Endothelial cell of hepatic sinusoid (primary cell): Measurements from ENCODE around the gene KISS1R.
"Not testable (repeated sequence)": the region's sequence is repeated elsewhere in the genome, so short reads cannot be mapped to it uniquely, and the experiment has no call there.

Source experiments
- in situ Hi-C: cut with HindIII; loops from 2 replicates; pipeline ENCODE4 v1.10.0; 2017; ENCODE audit warnings: low sequenced_read_pairs

The KISS1R gene

DNA sequence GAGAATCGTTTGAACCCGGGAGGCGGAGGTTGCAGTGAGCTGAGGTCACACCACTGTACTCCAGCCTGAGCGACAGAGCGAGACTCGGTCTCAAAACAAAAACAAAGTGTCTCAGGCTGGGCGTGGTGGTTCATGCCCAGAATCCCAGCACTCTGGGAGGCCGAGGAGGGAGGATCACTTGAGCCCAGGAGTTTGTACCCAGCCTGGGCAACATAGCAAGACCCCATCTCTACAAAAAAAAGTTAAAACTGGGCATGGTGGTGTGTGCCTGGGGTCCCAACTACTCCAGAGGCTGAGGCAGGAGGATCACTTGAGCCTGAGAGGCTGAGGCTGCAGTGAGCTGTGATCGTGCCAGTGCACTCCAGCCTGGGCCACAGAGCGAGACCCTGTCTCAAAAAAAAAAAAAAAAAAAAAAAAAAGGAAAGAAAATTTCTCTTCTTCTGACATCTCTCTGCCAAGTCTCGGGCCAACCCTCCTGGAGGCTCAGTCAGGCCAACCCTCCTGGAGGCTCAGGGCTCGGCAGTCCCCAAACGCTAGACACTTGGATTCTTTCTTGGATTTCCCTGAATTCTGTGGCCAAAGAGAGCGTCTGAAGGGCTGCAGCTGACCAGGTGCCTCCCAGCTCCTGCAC lies 35.0 kb downstream of the KISS1R start:
- in situ Hi-C loops = no loop called here

- in situ Hi-C loops = no loop called here
These were observed 35.7 kb downstream of the KISS1R start for GRCh38 chr19:952680-953444.

- in situ Hi-C loops = no loop called here
These were observed 36.5 kb downstream of the KISS1R start for GRCh38 chr19:953445-954271.

- in situ Hi-C loops = no loop called here
These were observed 37.1 kb downstream of the KISS1R start for GRCh38 chr19:954272-954671.

- in situ Hi-C loops = no loop called here
These were observed 37.8 kb downstream of the KISS1R start for GRCh38 chr19:954672-955494.

GRCh38 chr19:955803-956765 lies 39.0 kb downstream of the KISS1R start:
- in situ Hi-C loops = no loop called here

DNA sequence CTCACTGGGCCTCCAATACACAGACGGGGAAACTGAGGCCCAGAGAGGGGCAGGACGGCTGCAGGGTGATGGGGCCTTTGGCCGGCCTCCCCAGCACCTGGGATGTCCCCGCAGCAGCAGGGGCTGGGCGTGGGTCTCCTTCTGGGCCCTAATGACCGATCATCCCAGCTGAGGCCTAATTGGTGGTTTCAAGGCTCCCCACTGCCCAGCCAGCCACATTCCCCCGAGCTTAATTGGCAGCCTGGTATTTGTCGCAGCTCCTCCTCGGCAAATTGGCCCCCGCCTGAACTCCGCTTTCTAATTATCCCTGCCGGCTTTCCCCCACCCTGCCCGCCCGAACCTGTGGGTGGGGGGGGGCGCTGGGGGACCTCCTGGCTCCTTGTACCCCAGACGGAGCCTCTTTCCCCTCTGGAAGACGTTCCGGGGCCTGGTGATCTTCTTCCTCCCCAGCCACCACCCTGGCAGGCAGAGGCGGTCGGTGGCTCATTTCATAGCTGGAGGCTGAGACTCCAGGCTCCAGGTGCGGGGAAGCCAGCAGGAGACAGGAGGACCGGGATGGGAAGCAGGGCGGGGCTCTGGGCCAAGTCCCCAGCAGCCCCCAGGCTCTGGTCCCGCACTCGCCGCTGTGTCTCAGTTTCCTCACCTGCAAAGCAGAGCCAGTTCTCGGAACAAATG lies 39.8 kb downstream of the KISS1R start:
- in situ Hi-C loops = no loop called here

- in situ Hi-C loops = not testable (repeated sequence)
These were observed 40.4 kb downstream of the KISS1R start for GRCh38 chr19:957578-957977.

DNA sequence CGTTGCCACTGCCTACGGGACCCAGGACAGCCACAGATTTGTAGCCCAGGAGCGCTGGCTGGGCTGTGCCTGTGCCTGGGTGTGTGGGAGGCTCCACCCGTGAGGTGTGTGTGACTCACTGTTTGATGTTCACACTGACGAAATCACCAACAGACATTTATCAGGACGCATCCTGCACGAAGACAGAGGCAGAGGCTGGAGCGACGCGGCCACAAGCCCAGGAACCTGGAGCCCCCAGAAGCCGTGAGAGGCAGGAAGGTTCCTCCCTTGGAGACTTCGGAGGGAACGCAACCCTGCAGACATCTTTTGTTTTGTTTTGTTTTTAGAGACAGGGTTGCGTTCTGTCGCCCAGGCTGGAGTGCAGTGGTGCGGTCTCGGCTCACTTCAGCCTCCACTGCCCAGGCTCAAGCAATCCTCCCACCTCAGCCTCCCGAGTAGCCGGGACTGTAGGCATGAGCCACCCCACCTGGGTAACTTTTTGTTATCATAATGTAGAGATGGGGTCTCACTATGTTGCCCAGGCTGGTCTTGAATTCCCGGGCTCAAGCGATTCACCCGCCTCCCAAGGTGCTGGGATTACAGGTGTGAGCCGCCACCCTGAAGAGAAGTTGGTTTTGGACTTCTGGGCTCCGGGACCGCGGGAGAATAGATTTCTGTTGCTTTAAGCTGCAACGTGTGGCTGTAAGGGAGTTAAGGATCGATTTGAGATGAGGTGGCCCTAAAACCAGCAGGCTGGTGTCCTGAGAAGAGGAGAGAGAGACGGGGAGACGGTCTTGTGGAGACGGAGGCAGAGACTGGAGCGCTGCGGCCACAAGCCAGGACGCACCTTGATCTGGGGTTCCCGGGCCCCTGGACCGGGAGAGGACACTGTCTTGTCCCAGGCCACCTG lies 42.1 kb downstream of the KISS1R start:
- in situ Hi-C loops = no loop called here

GRCh38 chr19:960020-960419 lies 42.9 kb downstream of the KISS1R start:
- in situ Hi-C loops = no loop called here

- in situ Hi-C loops = no loop called here
These were observed 43.4 kb downstream of the KISS1R start for GRCh38 chr19:960601-960938.

DNA sequence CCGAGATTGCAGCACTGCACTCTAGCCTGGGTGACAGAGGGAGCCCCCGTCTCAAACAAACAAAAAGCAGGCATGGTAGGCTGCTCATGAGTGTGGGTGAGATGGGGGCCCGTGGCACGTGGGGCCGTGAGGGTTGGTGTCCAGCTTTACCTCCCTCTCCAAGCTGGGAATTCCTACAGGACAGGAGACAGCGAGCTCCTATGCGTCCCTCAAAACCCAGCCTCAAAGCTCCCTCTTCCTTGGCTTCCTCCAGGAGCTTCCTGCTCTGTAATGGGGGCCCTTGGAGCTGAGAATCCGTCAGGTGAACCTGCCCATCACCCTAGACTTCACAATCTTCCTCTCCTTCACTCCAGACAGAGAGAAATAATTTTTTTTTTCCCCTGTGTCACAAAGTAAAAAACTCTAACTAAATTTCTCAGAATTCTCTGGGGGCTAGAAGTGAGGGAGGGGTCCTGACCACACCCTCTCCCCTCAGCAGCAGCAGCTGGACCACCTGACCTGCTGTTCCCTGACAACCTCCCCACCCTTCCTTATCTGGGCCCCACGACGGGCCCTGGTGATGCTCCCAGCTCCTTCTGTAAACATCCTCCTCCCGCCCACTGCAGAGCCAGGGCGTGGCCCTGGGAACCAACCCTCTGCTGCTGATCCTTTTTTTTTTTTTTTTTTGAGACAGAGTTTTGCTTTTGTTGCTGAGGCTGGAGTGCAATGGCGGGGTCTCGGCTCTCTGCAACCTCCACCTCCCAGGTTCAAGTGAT lies 44.9 kb downstream of the KISS1R start:
- in situ Hi-C loops = no loop called here

GRCh38 chr19:962683-963400 lies 45.7 kb downstream of the KISS1R start:
- in situ Hi-C loops = no loop called here

GRCh38 chr19:963486-963951 lies 46.4 kb downstream of the KISS1R start:
- in situ Hi-C loops = no loop called here

DNA sequence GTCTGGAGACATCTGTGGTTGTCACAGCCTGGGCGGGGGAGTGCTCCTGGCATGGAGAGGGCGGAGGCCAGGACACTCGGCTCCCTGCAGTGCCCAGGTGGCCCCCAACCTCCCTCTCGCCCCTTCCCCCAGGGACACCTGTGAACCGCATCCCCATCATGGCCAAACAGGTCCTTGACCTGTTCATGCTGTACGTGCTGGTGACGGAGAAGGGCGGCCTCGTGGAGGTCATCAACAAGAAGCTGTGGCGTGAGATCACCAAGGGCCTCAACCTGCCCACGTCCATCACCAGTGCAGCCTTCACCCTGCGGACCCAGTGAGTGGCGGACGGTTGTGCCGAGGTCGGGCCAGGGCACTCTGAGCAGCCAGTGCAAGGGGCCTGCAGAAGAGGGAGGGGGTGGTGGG lies 47.0 kb downstream of the KISS1R start:
- in situ Hi-C loops = no loop called here

DNA sequence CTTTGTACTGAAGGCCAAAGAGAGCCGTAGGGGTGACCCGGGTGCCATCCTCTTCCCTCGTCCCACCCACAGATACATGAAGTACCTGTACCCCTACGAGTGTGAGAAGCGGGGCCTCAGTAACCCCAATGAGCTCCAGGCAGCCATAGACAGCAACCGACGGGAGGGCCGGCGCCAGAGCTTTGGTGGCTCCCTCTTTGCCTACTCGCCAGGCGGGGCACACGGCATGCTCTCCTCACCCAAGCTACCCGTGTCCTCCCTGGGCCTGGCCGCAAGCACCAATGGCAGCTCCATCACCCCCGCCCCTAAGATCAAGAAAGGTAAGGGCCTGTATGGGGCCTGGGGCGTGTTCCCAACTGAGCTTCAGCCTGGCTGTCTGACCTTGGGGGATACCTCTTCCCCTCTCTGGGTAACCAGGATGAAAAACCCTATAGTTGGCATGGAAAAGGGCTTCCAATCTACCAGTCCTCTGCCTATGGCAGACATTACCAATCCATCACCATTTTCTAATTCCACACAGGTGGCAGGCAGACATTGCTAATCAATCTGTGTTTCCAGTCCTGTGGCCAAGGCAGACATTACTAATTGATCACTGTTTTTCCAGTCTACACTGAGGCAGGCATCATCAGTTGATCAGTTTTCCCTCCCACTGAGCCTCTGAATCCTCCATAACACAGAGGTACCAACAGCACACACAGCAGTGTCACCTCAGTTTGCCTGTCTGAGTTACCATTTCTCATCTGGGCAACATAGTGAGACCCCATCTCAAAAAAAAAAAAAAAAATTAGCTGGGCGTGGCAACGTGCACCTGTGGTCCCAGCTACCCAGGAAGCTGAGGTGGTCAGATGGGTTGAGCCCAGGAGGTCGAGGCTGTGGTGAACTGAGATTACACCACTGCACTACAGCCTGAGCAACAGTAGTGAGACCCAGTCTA lies 47.9 kb downstream of the KISS1R start:
- in situ Hi-C loops = no loop called here
